ENCODE data around the gene ZMYND15. TPM values are rescaled to one million over a fixed set of nuclear protein-coding genes. Genes with fewer than 3 reads are reported as not detected.
A peak's percentile ranks its signal among the peaks of the same experiment; 100 is the strongest.

Gene ZMYND15
- total and polyA plus RNA-seq, 4 donors, result 0.47 to 2.4 (median 0.71) TPM

GRCh38 chr17:4721203-4722135, 18.2 kb upstream of the ZMYND15 start (continued):
- TF ChIP-seq, protein P1, sequence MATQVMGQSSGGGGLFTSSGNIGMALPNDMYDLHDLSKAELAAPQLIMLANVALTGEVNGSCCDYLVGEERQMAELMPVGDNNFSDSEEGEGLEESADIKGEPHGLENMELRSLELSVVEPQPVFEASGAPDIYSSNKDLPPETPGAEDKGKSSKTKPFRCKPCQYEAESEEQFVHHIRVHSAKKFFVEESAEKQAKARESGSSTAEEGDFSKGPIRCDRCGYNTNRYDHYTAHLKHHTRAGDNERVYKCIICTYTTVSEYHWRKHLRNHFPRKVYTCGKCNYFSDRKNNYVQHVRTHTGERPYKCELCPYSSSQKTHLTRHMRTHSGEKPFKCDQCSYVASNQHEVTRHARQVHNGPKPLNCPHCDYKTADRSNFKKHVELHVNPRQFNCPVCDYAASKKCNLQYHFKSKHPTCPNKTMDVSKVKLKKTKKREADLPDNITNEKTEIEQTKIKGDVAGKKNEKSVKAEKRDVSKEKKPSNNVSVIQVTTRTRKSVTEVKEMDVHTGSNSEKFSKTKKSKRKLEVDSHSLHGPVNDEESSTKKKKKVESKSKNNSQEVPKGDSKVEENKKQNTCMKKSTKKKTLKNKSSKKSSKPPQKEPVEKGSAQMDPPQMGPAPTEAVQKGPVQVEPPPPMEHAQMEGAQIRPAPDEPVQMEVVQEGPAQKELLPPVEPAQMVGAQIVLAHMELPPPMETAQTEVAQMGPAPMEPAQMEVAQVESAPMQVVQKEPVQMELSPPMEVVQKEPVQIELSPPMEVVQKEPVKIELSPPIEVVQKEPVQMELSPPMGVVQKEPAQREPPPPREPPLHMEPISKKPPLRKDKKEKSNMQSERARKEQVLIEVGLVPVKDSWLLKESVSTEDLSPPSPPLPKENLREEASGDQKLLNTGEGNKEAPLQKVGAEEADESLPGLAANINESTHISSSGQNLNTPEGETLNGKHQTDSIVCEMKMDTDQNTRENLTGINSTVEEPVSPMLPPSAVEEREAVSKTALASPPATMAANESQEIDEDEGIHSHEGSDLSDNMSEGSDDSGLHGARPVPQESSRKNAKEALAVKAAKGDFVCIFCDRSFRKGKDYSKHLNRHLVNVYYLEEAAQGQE (IDR thresholded peaks at IDR 0.05), result peak; percentile 86
- TF ChIP-seq JUND (IDR thresholded peaks at IDR 0.05), result peak; percentile 92 to 94
- peak; percentile 94 to 99 for TF ChIP-seq RXRA (IDR thresholded peaks at IDR 0.05)
- TF ChIP-seq, protein P2, sequence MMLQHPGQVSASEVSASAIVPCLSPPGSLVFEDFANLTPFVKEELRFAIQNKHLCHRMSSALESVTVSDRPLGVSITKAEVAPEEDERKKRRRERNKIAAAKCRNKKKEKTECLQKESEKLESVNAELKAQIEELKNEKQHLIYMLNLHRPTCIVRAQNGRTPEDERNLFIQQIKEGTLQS (IDR thresholded peaks at IDR 0.05), result peak; percentile 63
- TF ChIP-seq FOXA1 (IDR thresholded peaks at IDR 0.05), result peak; percentile 98
- TF ChIP-seq FOXA2 (IDR thresholded peaks at IDR 0.05), result peak; percentile 98
- peak; percentile 93 for TF ChIP-seq MAX (IDR thresholded peaks at IDR 0.05)

DNA sequence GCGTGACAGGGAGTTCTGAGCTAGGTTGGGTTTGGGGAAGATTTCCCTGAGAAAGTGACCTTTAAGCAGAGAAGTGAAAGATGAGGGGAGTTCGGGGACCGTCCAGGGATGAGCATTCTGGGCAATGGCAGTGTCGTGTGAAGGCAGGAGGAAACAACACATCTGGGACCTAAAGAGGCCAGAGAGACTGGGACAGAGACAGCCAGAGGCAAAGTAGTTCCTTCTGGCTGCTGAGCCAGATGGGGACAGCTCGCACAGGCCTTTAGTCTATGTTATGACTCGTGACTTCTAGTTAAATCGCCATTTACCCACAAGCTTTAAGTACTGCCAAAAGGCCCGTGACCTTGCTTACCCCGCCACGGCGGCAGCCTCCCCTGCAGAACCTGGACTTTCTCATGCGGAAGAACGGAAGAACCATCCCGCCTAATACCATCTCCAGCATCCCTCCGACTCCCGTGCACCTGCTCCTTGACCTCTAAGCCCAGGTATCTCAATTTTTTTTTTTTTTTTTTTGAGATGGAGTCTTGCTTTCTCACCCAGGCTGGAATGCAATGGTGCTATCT, 16.9 kb upstream of the ZMYND15 start:
- no peak overlapping the region for H3K9ac ChIP-seq (ENCODE audit: low read depth in 1 of 2, low read length in 2 of 2)
- peaks cover 13 to 30% (median 23%) of the 10 kb centered on the region in 4 donors for H3K4me1 ChIP-seq (ENCODE audit: control insufficient read depth in 4 of 4, insufficient read depth in 4 of 4, low read length in 3 of 4)
- no peaks in the 10 kb centered on the region for H3K9me3 ChIP-seq (ENCODE audit: control insufficient read depth in 4 of 4, low read length in 3 of 4)
- WGBS, result 89% methylated on average over 16 of the region's 16 CpGs
- H3K4me3 ChIP-seq (ENCODE audit: low read depth in 1 of 3, low read length in 3 of 3), result no peak overlapping the region
- no peak for TF ChIP-seq FOXA2 (IDR thresholded peaks at IDR 0.05)
- no peak for TF ChIP-seq HNF4G (IDR thresholded peaks at IDR 0.05)
- TF ChIP-seq, protein P3, sequence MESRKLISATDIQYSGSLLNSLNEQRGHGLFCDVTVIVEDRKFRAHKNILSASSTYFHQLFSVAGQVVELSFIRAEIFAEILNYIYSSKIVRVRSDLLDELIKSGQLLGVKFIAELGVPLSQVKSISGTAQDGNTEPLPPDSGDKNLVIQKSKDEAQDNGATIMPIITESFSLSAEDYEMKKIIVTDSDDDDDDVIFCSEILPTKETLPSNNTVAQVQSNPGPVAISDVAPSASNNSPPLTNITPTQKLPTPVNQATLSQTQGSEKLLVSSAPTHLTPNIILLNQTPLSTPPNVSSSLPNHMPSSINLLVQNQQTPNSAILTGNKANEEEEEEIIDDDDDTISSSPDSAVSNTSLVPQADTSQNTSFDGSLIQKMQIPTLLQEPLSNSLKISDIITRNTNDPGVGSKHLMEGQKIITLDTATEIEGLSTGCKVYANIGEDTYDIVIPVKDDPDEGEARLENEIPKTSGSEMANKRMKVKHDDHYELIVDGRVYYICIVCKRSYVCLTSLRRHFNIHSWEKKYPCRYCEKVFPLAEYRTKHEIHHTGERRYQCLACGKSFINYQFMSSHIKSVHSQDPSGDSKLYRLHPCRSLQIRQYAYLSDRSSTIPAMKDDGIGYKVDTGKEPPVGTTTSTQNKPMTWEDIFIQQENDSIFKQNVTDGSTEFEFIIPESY (IDR thresholded peaks at IDR 0.05), result no peak
- TF ChIP-seq MAX (IDR thresholded peaks at IDR 0.05), result no peak
- no peak for TF ChIP-seq JUND (IDR thresholded peaks at IDR 0.05)
- TF ChIP-seq CTCF (IDR thresholded peaks at IDR 0.05; ENCODE audit: low read depth, low read length, missing input control), result no peak
- TF ChIP-seq, protein P2 (IDR thresholded peaks at IDR 0.05), result no peak
- no peak for DNase-seq (ENCODE audit: low spot score)
- no peaks in the 10 kb centered on the region for H3K27me3 ChIP-seq (ENCODE audit: control insufficient read depth in 4 of 4, insufficient read depth in 4 of 4, low read length in 3 of 4)
- H3K36me3 ChIP-seq (ENCODE audit: control insufficient read depth in 4 of 4, insufficient read depth in 3 of 4, low read depth in 1 of 4, low read length in 3 of 4), result peaks cover 0 to 3% (median 1%) of the 10 kb centered on the region in 4 donors
- H3K27ac ChIP-seq (ENCODE audit: low read depth in 1 of 2, low read length in 2 of 2), result no peak overlapping the region
